HuH-7 (cell line): ENCODE data around the gene ADAMTS12.
"Not testable (repeated sequence)": the region's sequence is repeated elsewhere in the genome, so short reads cannot be mapped to it uniquely, and the experiment has no call there.

Source experiments
- DNase-seq: peaks from one replicate; pipeline ENCODE4 v3.0.0; 2011; ENCODE audit warnings: low spot score

ADAMTS12 gene

GRCh38 chr5:33524476-33524875 is 367.3 kb downstream of the ADAMTS12 start:
- DNase-seq = no peak

- DNase-seq = no peak
These were observed 368.5 kb downstream of the ADAMTS12 start for GRCh38 chr5:33523208-33523771.

- no peak for DNase-seq
These were observed 375.4 kb downstream of the ADAMTS12 start for GRCh38 chr5:33516421-33516820.

GRCh38 chr5:33515366-33515765 is 376.4 kb downstream of the ADAMTS12 start:
- DNase-seq = not testable (repeated sequence)

DNA sequence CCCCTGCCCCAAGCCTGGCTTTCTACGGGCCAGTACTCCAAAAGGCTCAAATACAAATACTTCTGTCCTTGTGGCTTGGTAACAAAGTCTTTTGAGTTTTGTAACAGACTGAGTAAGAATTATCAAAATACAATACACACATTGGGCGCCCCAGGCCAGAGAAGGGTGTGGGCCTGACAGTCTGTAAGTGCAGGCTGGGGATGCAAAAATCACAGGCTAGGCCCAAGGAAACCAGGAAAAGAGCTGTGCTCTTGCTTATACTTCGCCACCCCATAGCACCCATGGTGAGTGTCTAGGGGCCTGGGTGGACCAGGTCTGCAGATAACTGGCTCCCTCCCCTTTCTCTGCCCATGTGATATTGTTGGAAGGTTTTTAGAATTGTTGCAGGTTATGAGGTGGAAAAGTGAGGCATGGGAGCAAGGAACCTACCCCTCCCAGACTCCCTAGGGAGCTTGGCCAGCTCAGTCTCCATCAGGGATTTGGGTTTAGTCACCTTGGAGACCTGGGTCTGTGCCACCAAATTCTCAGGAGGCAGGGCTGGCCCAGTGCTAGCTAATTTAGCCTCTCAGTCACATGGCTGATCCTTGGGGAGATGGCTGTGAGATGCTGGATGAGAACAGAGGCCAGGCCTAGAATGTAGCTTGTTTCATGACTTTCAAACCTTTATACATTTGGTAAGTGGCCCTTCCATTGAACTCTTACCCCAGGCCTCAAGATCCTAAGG is 378.2 kb downstream of the ADAMTS12 start:
- no peak for DNase-seq

- no peak for DNase-seq
These were observed 382.8 kb downstream of the ADAMTS12 start for GRCh38 chr5:33509036-33509435.

- no peak for DNase-seq
These were observed 384.4 kb downstream of the ADAMTS12 start for GRCh38 chr5:33507426-33507825.

- no peak for DNase-seq
These were observed 387.2 kb downstream of the ADAMTS12 start for GRCh38 chr5:33504570-33504969.

- no peak for DNase-seq
These were observed 389.9 kb downstream of the ADAMTS12 start for GRCh38 chr5:33501899-33502298.

DNA sequence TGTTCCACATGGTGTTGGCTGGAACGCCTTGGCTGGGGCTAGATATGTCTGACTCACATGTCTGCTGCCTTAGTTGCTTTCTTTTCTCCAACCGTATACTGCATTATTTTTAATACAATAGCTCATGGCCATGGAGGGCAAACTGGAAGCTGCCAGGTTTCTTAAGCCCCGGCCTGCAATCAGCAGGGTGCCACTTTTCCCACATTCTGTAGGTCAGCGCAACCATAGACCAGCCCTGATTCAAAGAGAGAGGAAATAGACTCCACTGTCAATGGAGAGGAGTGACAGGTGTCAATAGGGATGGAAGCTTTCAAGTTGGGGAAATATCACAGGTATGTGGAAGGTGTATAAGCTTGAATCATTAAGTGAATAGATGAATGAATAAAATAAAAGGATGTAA is 390.5 kb downstream of the ADAMTS12 start:
- DNase-seq = no peak

DNA sequence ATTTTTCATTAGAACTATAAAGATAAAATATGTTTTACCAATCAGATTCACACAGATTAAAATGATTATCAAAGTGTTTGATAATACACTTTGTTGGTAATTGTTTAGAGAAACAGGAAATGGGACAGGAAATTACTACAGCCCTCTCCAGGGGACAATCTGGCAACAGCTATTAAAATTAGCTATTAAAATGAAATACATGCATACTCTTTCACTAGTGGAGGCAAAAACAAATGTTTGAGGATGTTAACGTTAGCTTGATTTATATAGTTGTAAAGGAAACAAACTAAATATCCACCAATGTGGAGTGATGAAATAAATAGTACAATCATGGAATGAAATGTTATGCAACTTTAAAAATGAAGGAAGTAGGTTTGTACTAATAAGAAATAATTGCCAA is 397.3 kb downstream of the ADAMTS12 start:
- DNase-seq = no peak

DNA sequence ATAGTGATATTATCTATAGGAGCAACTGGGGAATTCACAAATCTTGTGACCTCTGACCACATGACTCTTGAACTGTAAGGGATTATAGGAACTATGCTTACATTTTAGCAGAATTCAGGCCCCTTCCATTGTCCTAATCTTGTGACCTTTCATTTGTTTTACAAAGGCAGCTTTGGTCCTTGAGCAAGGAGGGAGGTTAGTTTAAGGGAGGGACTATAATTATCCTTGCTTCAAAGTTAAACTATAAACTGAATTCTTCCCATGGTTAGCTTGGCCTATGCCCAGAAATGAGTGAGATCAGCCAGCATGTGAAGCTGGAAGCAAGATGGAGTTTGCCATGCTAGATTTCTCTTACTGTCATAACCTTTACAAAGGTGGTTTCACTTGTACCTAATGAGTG is 399.8 kb downstream of the ADAMTS12 start:
- DNase-seq = no peak

GRCh38 chr5:33490071-33490665 is 401.6 kb downstream of the ADAMTS12 start:
- no peak for DNase-seq

GRCh38 chr5:33489481-33490067 is 402.2 kb downstream of the ADAMTS12 start:
- DNase-seq = no peak

- DNase-seq = no peak
These were observed 403.0 kb downstream of the ADAMTS12 start for GRCh38 chr5:33488558-33489355.

DNA sequence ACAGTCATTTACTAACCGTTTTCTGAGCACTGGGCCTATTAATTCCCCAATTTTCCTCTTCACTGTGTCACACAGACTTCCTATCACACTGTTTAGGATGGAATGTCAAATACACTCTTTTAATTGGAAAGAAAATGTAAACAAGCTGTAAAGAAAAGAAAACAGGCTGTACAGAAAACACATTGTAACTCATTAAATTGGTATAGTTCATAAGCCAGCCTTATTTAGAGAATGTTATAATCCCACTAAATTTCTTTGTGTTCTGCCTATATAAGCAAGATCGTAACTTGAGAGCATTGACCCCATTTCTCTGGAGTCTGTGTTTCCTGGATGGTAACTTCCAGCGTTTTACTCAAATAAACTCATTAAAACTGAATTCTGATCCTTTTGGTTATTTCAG is 404.6 kb downstream of the ADAMTS12 start:
- no peak for DNase-seq

- DNase-seq = no peak
These were observed 409.5 kb downstream of the ADAMTS12 start for GRCh38 chr5:33482335-33482734.

- no peak for DNase-seq
These were observed 410.9 kb downstream of the ADAMTS12 start for GRCh38 chr5:33480876-33481275.

- DNase-seq = no peak
These were observed 412.5 kb downstream of the ADAMTS12 start for GRCh38 chr5:33479311-33479710.

DNA sequence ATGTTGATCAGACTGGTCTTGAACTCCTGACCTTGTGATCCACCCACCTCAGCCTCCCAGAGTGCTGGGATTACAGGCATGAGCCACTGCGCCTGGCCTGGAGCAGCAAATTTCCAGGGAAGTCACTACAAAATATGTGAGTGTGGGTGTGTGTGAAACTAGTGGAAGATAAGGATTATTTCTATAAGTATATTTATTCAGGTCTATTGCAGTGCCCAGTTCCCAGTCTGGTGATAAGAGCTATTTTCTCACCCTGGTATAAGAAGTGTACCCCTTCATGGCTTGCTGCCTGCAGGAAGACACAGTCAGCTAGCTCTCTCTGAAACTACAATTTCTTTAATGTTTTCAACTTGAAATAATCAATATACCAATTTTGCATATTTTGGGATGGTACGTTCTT is 414.0 kb downstream of the ADAMTS12 start:
- DNase-seq = no peak

- DNase-seq = no peak
These were observed 414.8 kb downstream of the ADAMTS12 start for GRCh38 chr5:33476992-33477391.

- no peak for DNase-seq
These were observed 416.1 kb downstream of the ADAMTS12 start for GRCh38 chr5:33475706-33476105.
